T-cell (primary cell): ENCODE data around the gene NAGPA. TPM values are rescaled to one million over a fixed set of nuclear protein-coding genes. Genes with fewer than 3 reads are reported as not detected.
A peak's percentile ranks its signal among the peaks of the same experiment; 100 is the strongest.
"Not testable (repeated sequence)": the region's sequence is repeated elsewhere in the genome, so short reads cannot be mapped to it uniquely, and the experiment has no call there.

Experiments
- ATAC-seq, 4 experiments: fragments of 200-7000 bp in 3 of 4; fragments of 150-1000 bp in 1 of 4; cut with Tn5 transposase; replicated peaks in 1 of 4; 1 replicate in 3 of 4; 2 replicates in 1 of 4; pipeline ENCODE4 v1.10.0; 2021; ENCODE audit warnings: moderate library complexity in 3 of 4, mild to moderate bottlenecking in 2 of 4, moderate number of reproducible peaks in 1 of 4
- CTCF ChIA-PET, 2 donors: fragments of 300-600 bp; sonication (Branson Sonifier 250); formaldehyde crosslinking; loops; one replicate each; lab custom pipeline; 2022; ENCODE audit warnings: antibody characterized with exemption in 2 of 2; lab: Charles Lee
- POLR2A ChIA-PET, 2 donors: fragments of 300-600 bp; sonication (Branson Sonifier 250); formaldehyde crosslinking; loops; one replicate each; lab custom pipeline; 2022; ENCODE audit warnings: antibody characterized with exemption in 2 of 2; lab: Charles Lee
- DNase-seq, 35 experiments: peaks; one replicate each; pipeline versions ENCODE4 v3.0.0 to v3.0.0-alpha.2; 2013 to 2023
- H3K27ac ChIP-seq: one replicate; pipeline ENCODE4 v1.5.1; 2013; ENCODE audit warnings: low read length
- H3K27me3 ChIP-seq, 2 experiments: replicated peaks in 1 of 2; 1 replicate in 1 of 2; 2 replicates in 1 of 2; pipeline versions ENCODE4 v1.6.1 to v1.7.0; 2013; ENCODE audit warnings: low read length in 1 of 2, mixed read lengths in 1 of 2; ENCODE audit not compliant: control insufficient read depth in 2 of 2, insufficient read depth in 2 of 2; ENCODE audit errors: extremely low read depth in 1 of 2
- H3K36me3 ChIP-seq, 2 donors: 1 replicate in 1 of 2; 2 replicates in 1 of 2; pipeline versions ENCODE4 v1.6.1 to v1.7.0; 2013; ENCODE audit warnings: low read length in 1 of 2; ENCODE audit not compliant: control insufficient read depth in 2 of 2, insufficient read depth in 1 of 2; ENCODE audit errors: extremely low read depth in 1 of 2
- H3K4me1 ChIP-seq, 2 experiments: 1 replicate in 1 of 2; 2 replicates in 1 of 2; pipeline versions ENCODE4 v1.6.1 to v1.7.0; 2013; ENCODE audit warnings: low read length in 2 of 2, mixed read lengths in 1 of 2; ENCODE audit not compliant: insufficient read depth in 2 of 2, control insufficient read depth in 1 of 2; ENCODE audit errors: extremely low read depth in 1 of 2
- H3K4me3 ChIP-seq, 2 donors: 1 replicate in 1 of 2; 2 replicates in 1 of 2; pipeline versions ENCODE4 v1.5.1 to v1.7.0; 2013; ENCODE audit warnings: mild to moderate bottlenecking in 2 of 2, low read length in 1 of 2, moderate library complexity in 1 of 2; ENCODE audit not compliant: control insufficient read depth in 1 of 2; ENCODE audit errors: extremely low read depth in 1 of 2
- H3K9me3 ChIP-seq: 2 replicates; pipeline ENCODE4 v1.7.0; 2013
- H3K27ac Mint-ChIP-seq, 2 donors: one replicate each; pipeline ENCODE4 v1.8.0; 2020 to 2021; ENCODE audit warnings: mild to moderate bottlenecking in 2 of 2, mixed read lengths in 2 of 2
- H3K27me3 Mint-ChIP-seq, 2 donors: one replicate each; pipeline ENCODE4 v1.8.0; 2021 to 2022; ENCODE audit warnings: mixed read lengths in 2 of 2
- H3K36me3 Mint-ChIP-seq: one replicate; pipeline ENCODE4 v1.8.0; 2021; ENCODE audit warnings: mixed read lengths
- H3K4me1 Mint-ChIP-seq, 3 donors: one replicate each; pipeline ENCODE4 v1.8.0; 2020 to 2022; ENCODE audit warnings: mixed read lengths in 3 of 3, mild to moderate bottlenecking in 1 of 3
- H3K4me3 Mint-ChIP-seq, 3 donors: one replicate each; pipeline ENCODE4 v1.8.0; 2020 to 2022; ENCODE audit warnings: mild to moderate bottlenecking in 3 of 3, mixed read lengths in 3 of 3, moderate library complexity in 3 of 3
- H3K9me3 Mint-ChIP-seq, 3 donors: one replicate each; pipeline ENCODE4 v1.8.0; 2020 to 2022; ENCODE audit warnings: mixed read lengths in 3 of 3
- WGBS: methylation state at CpG from one replicate; pipeline ENCODE4 v1.1.5; 2013; ENCODE audit warnings: missing lambda C conversion rate; ENCODE audit not compliant: insufficient coverage; 5-methylcytosine and 5-hydroxymethylcytosine counted together
- total RNA-seq, 35 experiments: library from RNA in 6 of 35; stranded (reverse) in 6 of 35; fragments of 120-200 nt in 1 of 35; gene quantifications; one replicate each; pipeline versions ENCODE4 v1.2.1 to v1.2.4 and lab custom pipeline; 2013 to 2026

The NAGPA gene, protein sequence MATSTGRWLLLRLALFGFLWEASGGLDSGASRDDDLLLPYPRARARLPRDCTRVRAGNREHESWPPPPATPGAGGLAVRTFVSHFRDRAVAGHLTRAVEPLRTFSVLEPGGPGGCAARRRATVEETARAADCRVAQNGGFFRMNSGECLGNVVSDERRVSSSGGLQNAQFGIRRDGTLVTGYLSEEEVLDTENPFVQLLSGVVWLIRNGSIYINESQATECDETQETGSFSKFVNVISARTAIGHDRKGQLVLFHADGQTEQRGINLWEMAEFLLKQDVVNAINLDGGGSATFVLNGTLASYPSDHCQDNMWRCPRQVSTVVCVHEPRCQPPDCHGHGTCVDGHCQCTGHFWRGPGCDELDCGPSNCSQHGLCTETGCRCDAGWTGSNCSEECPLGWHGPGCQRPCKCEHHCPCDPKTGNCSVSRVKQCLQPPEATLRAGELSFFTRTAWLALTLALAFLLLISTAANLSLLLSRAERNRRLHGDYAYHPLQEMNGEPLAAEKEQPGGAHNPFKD
- 10 to 100 TPM; 26.2 to 33.6 (median 29.7) TPM for total RNA-seq
- 19.4 TPM for total RNA-seq (2013)
- total RNA-seq (lab: John Stamatoyannopoulos, UW) = 14.2 to 55.5 (median 29.3) reads per million in 29 experiments

DNA sequence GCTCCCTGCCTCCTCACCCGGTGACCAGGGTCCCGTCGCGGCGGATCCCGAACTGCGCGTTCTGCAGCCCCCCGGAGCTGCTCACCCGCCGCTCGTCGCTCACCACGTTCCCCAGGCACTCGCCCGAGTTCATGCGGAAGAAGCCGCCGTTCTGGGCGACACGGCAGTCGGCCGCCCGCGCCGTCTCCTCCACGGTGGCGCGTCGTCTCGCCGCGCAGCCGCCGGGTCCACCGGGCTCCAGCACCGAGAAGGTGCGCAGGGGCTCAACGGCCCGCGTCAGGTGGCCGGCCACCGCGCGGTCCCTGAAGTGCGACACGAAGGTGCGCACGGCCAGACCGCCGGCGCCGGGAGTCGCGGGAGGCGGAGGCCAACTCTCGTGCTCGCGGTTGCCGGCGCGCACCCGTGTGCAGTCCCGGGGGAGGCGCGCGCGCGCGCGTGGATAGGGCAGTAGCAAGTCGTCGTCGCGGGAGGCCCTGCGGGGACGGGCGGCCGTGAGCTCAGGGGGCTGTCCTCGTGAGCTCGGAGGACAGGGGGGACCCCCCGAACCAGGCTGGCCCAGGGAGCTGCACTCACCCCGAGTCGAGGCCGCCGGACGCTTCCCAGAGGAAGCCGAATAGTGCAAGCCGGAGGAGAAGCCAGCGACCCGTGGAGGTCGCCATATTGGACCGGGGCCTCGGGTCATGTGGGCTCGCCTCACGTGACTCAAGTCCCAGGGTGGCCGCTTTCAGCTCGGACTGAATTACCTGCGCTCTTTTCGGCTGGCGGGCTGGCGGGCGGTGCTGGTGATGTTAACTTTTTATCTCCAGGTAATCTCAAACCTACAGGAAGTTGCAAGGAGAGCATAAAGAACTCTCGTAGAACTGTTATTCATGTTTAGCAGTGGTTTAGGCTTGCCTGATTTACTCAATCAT is at the start of gene NAGPA:
Gene NAGPA (minus strand): TSS at position 680 of the 911 bp plus-strand sequence. CDS start 21 bp downstream, at position 659.
- Mint-ChIP-seq H3K27ac (peak within 1 kb of the TSS; percentile 89 to 90), H3K4me1 (peaks cover 16 to 23% (median 18%) of the 10 kb centered on the region in 3 donors), H3K36me3 (peaks cover 18% of the 10 kb centered on the region), H3K4me3 (peak within 1 kb of the TSS; percentile 77 to 87 (median 78)), H3K9me3 (no peaks in the 10 kb centered on the region), H3K27me3 (no peaks in the 10 kb centered on the region)
- H3K27me3 ChIP-seq = no peaks in the 10 kb centered on the region
- WGBS = under 1% methylated on average over 97 of the region's 104 CpGs
- peaks cover 10 to 20% of the 10 kb centered on the region in 2 experiments for H3K4me1 ChIP-seq
- peak; percentile 89 to 96 (median 94) for ATAC-seq
- peak within 1 kb of the TSS; percentile 68 for H3K27ac ChIP-seq
- peak; percentile 67 to 88 (median 81) for DNase-seq
- H3K36me3 ChIP-seq = peaks cover 0 to 4% of the 10 kb centered on the region in 2 donors
- ChIA-PET POLR2A (no interaction called here), CTCF (no interaction called here)
- H3K9me3 ChIP-seq = no peaks in the 10 kb centered on the region
- peak within 1 kb of the TSS; percentile 79 to 84 for H3K4me3 ChIP-seq

DNA sequence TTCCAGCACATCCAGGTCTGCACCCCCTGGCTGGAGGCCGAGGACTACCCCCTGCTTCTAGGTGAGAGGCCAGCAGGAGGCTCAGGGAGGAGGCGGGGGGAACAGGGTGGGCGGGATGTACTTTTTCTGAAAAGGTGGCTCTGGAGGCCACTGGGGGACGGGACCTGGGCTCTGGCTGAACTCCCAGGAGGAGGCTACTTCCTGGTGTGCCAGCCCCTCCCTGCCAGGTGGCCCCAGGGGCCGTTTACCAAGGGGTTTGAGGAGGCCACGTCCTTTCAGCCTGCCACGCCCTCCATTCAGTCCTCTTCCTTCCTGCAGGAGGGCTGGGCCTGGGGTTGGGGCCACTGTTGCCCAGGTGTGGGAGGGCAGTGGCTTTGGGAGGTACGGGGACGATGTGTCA is 47.3 kb upstream of the NAGPA start:
- POLR2A ChIA-PET, H3K27me3 Mint-ChIP-seq, H3K27ac Mint-ChIP-seq, H3K27ac ChIP-seq, ATAC-seq, H3K4me1 Mint-ChIP-seq, H3K4me3 Mint-ChIP-seq, CTCF ChIA-PET, H3K27me3 ChIP-seq, H3K9me3 Mint-ChIP-seq, H3K4me1 ChIP-seq, DNase-seq, H3K4me3 ChIP-seq, H3K9me3 ChIP-seq: not testable (repeated sequence)
- H3K36me3 Mint-ChIP-seq = peaks cover 23% of the 10 kb centered on the region
- peaks cover 3 to 39% of the 10 kb centered on the region in 2 donors for H3K36me3 ChIP-seq
- WGBS = 90% methylated on average over 3 of the region's 9 CpGs

DNA sequence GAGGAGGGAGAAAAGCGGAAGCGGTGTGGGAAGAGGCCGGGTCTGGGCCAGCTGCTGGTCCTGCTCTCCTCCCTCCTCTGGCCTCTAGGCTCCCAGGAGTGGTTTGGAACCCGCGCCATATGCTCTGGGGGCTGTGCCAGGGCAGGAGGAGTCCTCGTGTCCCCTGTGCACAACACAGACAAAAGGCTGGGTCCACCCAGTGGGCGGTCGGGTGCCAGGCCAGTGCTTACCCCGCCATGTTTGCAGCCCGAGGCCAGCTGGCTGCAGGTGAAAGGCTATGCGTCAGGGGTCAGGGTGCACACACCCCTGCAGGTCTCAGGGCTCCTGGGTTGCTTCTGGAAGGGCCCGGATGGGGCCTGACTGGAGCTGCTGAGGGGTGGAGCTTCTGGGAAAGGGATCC is 46.7 kb upstream of the NAGPA start:
- H3K27me3 Mint-ChIP-seq, H3K27me3 ChIP-seq, POLR2A ChIA-PET, H3K4me3 ChIP-seq, CTCF ChIA-PET, DNase-seq, ATAC-seq, H3K9me3 Mint-ChIP-seq, H3K27ac Mint-ChIP-seq, H3K4me3 Mint-ChIP-seq, H3K27ac ChIP-seq, H3K4me1 ChIP-seq, H3K4me1 Mint-ChIP-seq, H3K9me3 ChIP-seq: not testable (repeated sequence)
- WGBS = 98% methylated on average over 10 of the region's 12 CpGs
- H3K36me3 Mint-ChIP-seq = peaks cover 27% of the 10 kb centered on the region
- peaks cover 4 to 44% of the 10 kb centered on the region in 2 donors for H3K36me3 ChIP-seq

DNA sequence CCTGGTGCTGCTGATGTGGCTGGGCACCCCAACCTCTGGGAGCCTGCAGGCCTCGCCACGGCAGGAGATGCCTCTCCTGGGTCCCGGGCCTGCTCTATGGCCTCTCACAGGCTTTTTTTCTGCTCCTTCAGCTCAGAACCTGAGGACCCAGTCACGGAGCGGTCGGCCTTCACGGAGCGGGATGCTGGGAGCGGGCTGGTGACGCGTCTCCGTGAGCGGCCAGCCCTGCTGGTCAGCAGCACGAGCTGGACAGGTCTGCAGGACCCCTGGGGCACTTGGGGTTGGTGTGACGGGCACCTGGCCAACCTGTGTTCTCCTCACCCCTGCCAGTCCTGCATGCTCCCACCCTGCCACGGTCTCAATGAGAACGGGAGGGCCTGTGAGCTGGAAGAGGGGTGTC is 44.9 kb upstream of the NAGPA start:
- Mint-ChIP-seq H3K27ac (no peak overlapping the region), H3K27me3 (no peaks in the 10 kb centered on the region), H3K4me3 (no peak overlapping the region), H3K4me1 (peaks cover 2 to 7% (median 5%) of the 10 kb centered on the region in 3 donors), H3K36me3 (peaks cover 27% of the 10 kb centered on the region), H3K9me3 (no peaks in the 10 kb centered on the region)
- DNase-seq (no peak), ATAC-seq (no peak)
- H3K27ac ChIP-seq = no peak overlapping the region
- peaks cover 11 to 51% of the 10 kb centered on the region in 2 donors for H3K36me3 ChIP-seq
- no peak overlapping the region for H3K4me3 ChIP-seq
- no peaks in the 10 kb centered on the region for H3K4me1 ChIP-seq
- over 99% methylated on average over 15 of the region's 17 CpGs for WGBS
- ChIA-PET CTCF (no interaction called here), POLR2A (no interaction called here)
- no peaks in the 10 kb centered on the region for H3K9me3 ChIP-seq
- no peaks in the 10 kb centered on the region for H3K27me3 ChIP-seq

DNA sequence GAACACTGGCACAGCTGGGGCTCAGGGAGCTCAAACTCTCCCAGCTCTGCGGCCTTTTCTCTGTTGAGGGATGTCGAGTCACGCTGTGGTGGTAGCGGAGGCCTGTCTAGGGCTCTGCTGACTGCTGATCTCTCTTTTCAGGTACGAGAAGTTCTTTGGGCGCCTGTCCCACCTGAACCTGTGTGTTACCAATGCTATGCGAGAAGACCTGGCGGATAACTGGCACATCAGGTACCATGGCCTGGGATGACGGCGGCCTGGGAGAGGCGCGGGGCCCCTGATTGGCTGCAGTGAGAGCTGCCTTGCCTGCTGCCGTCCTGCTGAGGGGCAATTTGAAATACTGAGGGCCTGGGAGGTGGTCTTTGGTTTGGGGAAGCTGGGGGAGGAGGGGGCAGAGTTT is 43.6 kb upstream of the NAGPA start:
- no peaks in the 10 kb centered on the region for H3K9me3 Mint-ChIP-seq
- H3K27ac Mint-ChIP-seq = no peak overlapping the region
- Histone ChIP-seq H3K4me3 (no peak overlapping the region), H3K36me3 (peaks cover 11 to 45% of the 10 kb centered on the region in 2 donors), H3K27ac (no peak overlapping the region), H3K27me3 (no peaks in the 10 kb centered on the region), H3K4me1 (peaks cover 4 to 8% of the 10 kb centered on the region in 2 experiments), H3K9me3 (no peaks in the 10 kb centered on the region)
- ChIA-PET POLR2A (no interaction called here), CTCF (no interaction called here)
- no peak for ATAC-seq
- H3K27me3 Mint-ChIP-seq = no peaks in the 10 kb centered on the region
- WGBS = 99% methylated on average over 11 of the region's 13 CpGs
- no peak for DNase-seq
- H3K36me3 Mint-ChIP-seq = peaks cover 27% of the 10 kb centered on the region
- peaks cover 14 to 19% (median 16%) of the 10 kb centered on the region in 3 donors for H3K4me1 Mint-ChIP-seq
- H3K4me3 Mint-ChIP-seq = no peak overlapping the region

DNA sequence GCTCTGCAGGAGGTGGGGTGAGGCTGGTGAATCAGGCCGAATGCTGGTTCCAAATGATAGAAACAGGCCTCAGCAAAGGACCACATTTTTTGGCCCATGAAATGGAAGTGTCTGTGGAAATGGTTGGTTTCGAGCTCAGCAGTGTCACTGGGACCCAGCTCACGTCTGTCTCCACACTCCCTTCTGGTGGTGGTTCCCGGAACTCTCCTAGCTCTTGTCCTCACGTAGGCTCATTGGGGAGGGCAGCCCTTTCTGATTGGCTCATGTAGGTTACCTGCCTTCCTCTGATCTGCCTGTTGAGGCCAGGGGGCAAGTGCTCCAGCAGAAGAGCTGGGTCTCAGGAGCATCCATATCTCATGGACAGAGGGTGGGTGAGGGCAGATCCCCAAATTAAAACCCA is 41.9 kb upstream of the NAGPA start:
- Histone ChIP-seq H3K27me3 (no peaks in the 10 kb centered on the region), H3K9me3 (no peaks in the 10 kb centered on the region), H3K4me3 (no peak overlapping the region), H3K36me3 (peaks cover 11 to 39% of the 10 kb centered on the region in 2 donors), H3K27ac (no peak overlapping the region), H3K4me1 (peaks cover 10 to 20% of the 10 kb centered on the region in 2 experiments)
- H3K4me3 Mint-ChIP-seq = no peak overlapping the region
- no peaks in the 10 kb centered on the region for H3K27me3 Mint-ChIP-seq
- POLR2A ChIA-PET = no interaction called here
- DNase-seq (no peak), ATAC-seq (no peak)
- CTCF ChIA-PET = no interaction called here
- H3K36me3 Mint-ChIP-seq = peaks cover 27% of the 10 kb centered on the region
- WGBS = 87% methylated on average over 5 of the region's 5 CpGs
- no peaks in the 10 kb centered on the region for H3K9me3 Mint-ChIP-seq
- H3K27ac Mint-ChIP-seq = no peak overlapping the region
- peaks cover 27 to 34% (median 33%) of the 10 kb centered on the region in 3 donors for H3K4me1 Mint-ChIP-seq
